Naive thymus-derived CD4-positive, alpha-beta T cell (primary cell): ENCODE data around the gene LPP. TPM values are rescaled to one million over a fixed set of nuclear protein-coding genes. Genes with fewer than 3 reads are reported as not detected.
A peak's percentile ranks its signal among the peaks of the same experiment; 100 is the strongest.

Experiments
- ATAC-seq: fragments of 150-1000 bp; cut with Tn5 transposase; 2 replicates; pipeline ENCODE4 v1.10.0; 2021; ENCODE audit warnings: mild to moderate bottlenecking, moderate library complexity
- CTCF ChIA-PET: fragments of 350-600 bp; sonication (Branson Sonifier 250); formaldehyde crosslinking; loops from one replicate; lab custom pipeline; 2021; ENCODE audit warnings: antibody characterized with exemption; lab: Charles Lee
- POLR2A ChIA-PET: fragments of 350-600 bp; sonication (Branson Sonifier 250); formaldehyde crosslinking; loops from one replicate; lab custom pipeline; 2021; ENCODE audit warnings: antibody characterized with exemption, inconsistent platforms; lab: Charles Lee
- DNase-seq, 9 donors: peaks; one replicate each; pipeline versions ENCODE4 v3.0.0 to v3.0.0-alpha.2; 2020 to 2022; ENCODE audit warnings: mixed read lengths in 1 of 9
- H3K27ac ChIP-seq: one replicate; pipeline ENCODE4 v1.7.0; 2013; ENCODE audit warnings: mild to moderate bottlenecking, low read depth, low read length, moderate library complexity
- H3K27me3 ChIP-seq, 2 donors: one replicate each; pipeline ENCODE4 v1.7.0; 2013; ENCODE audit warnings: low read length in 2 of 2, mild to moderate bottlenecking in 2 of 2, moderate library complexity in 2 of 2; ENCODE audit not compliant: control insufficient read depth in 2 of 2, insufficient read depth in 2 of 2
- H3K36me3 ChIP-seq, 3 experiments: 1 replicate in 2 of 3; 2 replicates in 1 of 3; pipeline ENCODE4 v1.7.0; 2013; ENCODE audit warnings: low read length in 3 of 3, mild to moderate bottlenecking in 3 of 3, moderate library complexity in 1 of 3; ENCODE audit not compliant: insufficient read depth in 3 of 3, control insufficient read depth in 2 of 3
- H3K4me1 ChIP-seq, 2 donors: one replicate each; pipeline ENCODE4 v1.7.0; 2013; ENCODE audit warnings: low read length in 2 of 2, mild to moderate bottlenecking in 2 of 2, moderate library complexity in 1 of 2; ENCODE audit not compliant: control insufficient read depth in 2 of 2, insufficient read depth in 2 of 2
- H3K4me3 ChIP-seq: 2 replicates; pipeline ENCODE4 v1.7.0; 2013; ENCODE audit warnings: mild to moderate bottlenecking, low read length
- H3K9me3 ChIP-seq, 3 experiments: 1 replicate in 2 of 3; 2 replicates in 1 of 3; pipeline ENCODE4 v1.7.0; 2013; ENCODE audit warnings: low read length in 3 of 3; ENCODE audit not compliant: control insufficient read depth in 2 of 3
- H3K27ac Mint-ChIP-seq, 9 donors: one replicate each; pipeline ENCODE4 v1.8.0; 2020 to 2022; ENCODE audit warnings: mixed read lengths in 9 of 9, mild to moderate bottlenecking in 8 of 9, moderate library complexity in 5 of 9, inconsistent platforms in 2 of 9
- H3K27me3 Mint-ChIP-seq, 5 donors: one replicate each; pipeline ENCODE4 v1.8.0; 2021 to 2022; ENCODE audit warnings: mixed read lengths in 5 of 5, mild to moderate bottlenecking in 1 of 5
- H3K36me3 Mint-ChIP-seq, 5 donors: one replicate each; pipeline ENCODE4 v1.8.0; 2020 to 2022; ENCODE audit warnings: mixed read lengths in 5 of 5, mild to moderate bottlenecking in 3 of 5, inconsistent platforms in 1 of 5
- H3K4me1 Mint-ChIP-seq, 7 donors: one replicate each; pipeline ENCODE4 v1.8.0; 2020 to 2022; ENCODE audit warnings: mixed read lengths in 7 of 7, mild to moderate bottlenecking in 3 of 7, inconsistent platforms in 1 of 7
- H3K4me3 Mint-ChIP-seq, 10 donors: one replicate each; pipeline ENCODE4 v1.8.0; 2020 to 2022; ENCODE audit warnings: mild to moderate bottlenecking in 10 of 10, mixed read lengths in 10 of 10, moderate library complexity in 6 of 10, inconsistent platforms in 2 of 10
- H3K9me3 Mint-ChIP-seq, 11 donors: one replicate each; pipeline ENCODE4 v1.8.0; 2020 to 2022; ENCODE audit warnings: mixed read lengths in 11 of 11, mild to moderate bottlenecking in 4 of 11, inconsistent platforms in 1 of 11, moderate library complexity in 1 of 11
- intact Hi-C, 2 donors: fragments of 100-400 bp; cut with micrococcal nuclease; formaldehyde crosslinking; loops; one replicate each; pipeline ENCODE4 v1.15.1; 2023
- polyA plus RNA-seq, 2 donors: library from polyadenylated mRNA; unstranded; fragments of 300-500 nt; fragmentation: Illumina TruSeq; gene quantifications; one replicate each; pipeline ENCODE4 v1.2.3, GENCODE V29; 2021
- total RNA-seq, 6 experiments: library from RNA in 5 of 6; stranded (reverse) in 5 of 6; gene quantifications; 1 replicate in 5 of 6; 2 replicates in 1 of 6; pipeline ENCODE4 v1.2.3 and lab custom pipeline; 2021 to 2026

Gene LPP
- total and polyA plus RNA-seq, 7 experiments from 2014 or later: 10.3 to 95.2 (median 19.5) TPM

GRCh38 chr3:188262913-188263683 is 109.1 kb downstream of the LPP start:
- Histone ChIP-seq H3K27me3 (no peaks in the 10 kb centered on the region), H3K36me3 (no peaks in the 10 kb centered on the region), H3K9me3 (no peaks in the 10 kb centered on the region), H3K4me1 (no peaks in the 10 kb centered on the region), H3K27ac (no peak overlapping the region), H3K4me3 (no peak overlapping the region)
- Mint-ChIP-seq H3K4me1 (peaks cover 0 to 9% (median 3%) of the 10 kb centered on the region in 7 donors), H3K36me3 (peaks cover 0 to 16% (median 5%) of the 10 kb centered on the region in 5 donors), H3K27ac (peak overlapping the region in 1 of 9 donors; percentile 28), H3K9me3 (no peaks in the 10 kb centered on the region), H3K27me3 (no peaks in the 10 kb centered on the region), H3K4me3 (no peak overlapping the region)
- ChIA-PET POLR2A (no interaction called here), CTCF (no interaction called here)
- ATAC-seq: no peak
- no peak for DNase-seq
- intact Hi-C loops: no loop called here

- no peaks in the 10 kb centered on the region for H3K9me3 Mint-ChIP-seq
- intact Hi-C loops: no loop called here
- Histone ChIP-seq H3K27ac (no peak overlapping the region), H3K4me1 (no peaks in the 10 kb centered on the region), H3K9me3 (no peaks in the 10 kb centered on the region), H3K36me3 (no peaks in the 10 kb centered on the region), H3K27me3 (no peaks in the 10 kb centered on the region), H3K4me3 (no peak overlapping the region)
- POLR2A ChIA-PET: no interaction called here
- CTCF ChIA-PET: interaction anchor here (1.0 kb wide), 1 partner anchor 47 kb away, joined by 3 read pairs; no protein-coding TSS in a partner anchor
- DNase-seq (no peak), ATAC-seq (no peak)
- peaks cover 0 to 7% (median 2%) of the 10 kb centered on the region in 5 donors for H3K36me3 Mint-ChIP-seq
- H3K4me1 Mint-ChIP-seq: peaks cover 0 to 9% (median 2%) of the 10 kb centered on the region in 7 donors
- H3K27ac Mint-ChIP-seq: no peak overlapping the region
- no peak overlapping the region for H3K4me3 Mint-ChIP-seq
- no peaks in the 10 kb centered on the region for H3K27me3 Mint-ChIP-seq
Measured at GRCh38 chr3:188264226-188265207, 110.6 kb downstream of the LPP start.

- H3K27ac Mint-ChIP-seq: no peak overlapping the region
- H3K36me3 Mint-ChIP-seq: peaks cover 0 to 16% (median 10%) of the 10 kb centered on the region in 5 donors
- H3K9me3 ChIP-seq: no peaks in the 10 kb centered on the region
- H3K4me3 Mint-ChIP-seq: no peak overlapping the region
- ChIA-PET POLR2A (no interaction called here), CTCF (no interaction called here)
- H3K9me3 Mint-ChIP-seq: no peaks in the 10 kb centered on the region
- intact Hi-C loops: no loop called here
- DNase-seq (no peak), ATAC-seq (no peak)
- peaks cover 0 to 24% (median 5%) of the 10 kb centered on the region in 7 donors for H3K4me1 Mint-ChIP-seq
- no peaks in the 10 kb centered on the region for H3K27me3 ChIP-seq
- H3K4me3 ChIP-seq: no peak overlapping the region
- H3K4me1 ChIP-seq: no peaks in the 10 kb centered on the region
- H3K27ac ChIP-seq: no peak overlapping the region
- H3K36me3 ChIP-seq: no peaks in the 10 kb centered on the region
- H3K27me3 Mint-ChIP-seq: no peaks in the 10 kb centered on the region
Measured at GRCh38 chr3:188266562-188267274, 112.8 kb downstream of the LPP start.

- Mint-ChIP-seq H3K4me1 (peaks cover 0 to 33% (median 9%) of the 10 kb centered on the region in 7 donors), H3K27me3 (no peaks in the 10 kb centered on the region), H3K27ac (no peak overlapping the region), H3K9me3 (no peaks in the 10 kb centered on the region), H3K4me3 (no peak overlapping the region), H3K36me3 (peaks cover 0 to 24% (median 12%) of the 10 kb centered on the region in 5 donors)
- ChIA-PET CTCF (no interaction called here), POLR2A (interaction anchor here (1.4 kb wide), 1 partner anchor 9 kb away, joined by 7 read pairs; no protein-coding TSS in a partner anchor)
- intact Hi-C loops: no loop called here
- H3K36me3 ChIP-seq: no peaks in the 10 kb centered on the region
- H3K27me3 ChIP-seq: no peaks in the 10 kb centered on the region
- H3K4me1 ChIP-seq: no peaks in the 10 kb centered on the region
- no peak overlapping the region for H3K27ac ChIP-seq
- H3K4me3 ChIP-seq: no peak overlapping the region
- DNase-seq (no peak), ATAC-seq (no peak)
- no peaks in the 10 kb centered on the region for H3K9me3 ChIP-seq
Measured at GRCh38 chr3:188267790-188268335, 113.9 kb downstream of the LPP start.

- Histone ChIP-seq H3K9me3 (no peaks in the 10 kb centered on the region), H3K4me1 (no peaks in the 10 kb centered on the region), H3K27ac (no peak overlapping the region), H3K4me3 (no peak overlapping the region), H3K36me3 (no peaks in the 10 kb centered on the region), H3K27me3 (no peaks in the 10 kb centered on the region)
- no peaks in the 10 kb centered on the region for H3K9me3 Mint-ChIP-seq
- peaks cover 0 to 36% (median 10%) of the 10 kb centered on the region in 7 donors for H3K4me1 Mint-ChIP-seq
- H3K36me3 Mint-ChIP-seq: peaks cover 0 to 27% (median 14%) of the 10 kb centered on the region in 5 donors
- DNase-seq (no peak), ATAC-seq (no peak)
- no peak overlapping the region for H3K4me3 Mint-ChIP-seq
- ChIA-PET POLR2A (interaction anchor here (1.4 kb wide), 1 partner anchor 9 kb away, joined by 7 read pairs; no protein-coding TSS in a partner anchor), CTCF (no interaction called here)
- H3K27me3 Mint-ChIP-seq: no peaks in the 10 kb centered on the region
- intact Hi-C loops: no loop called here
- no peak overlapping the region for H3K27ac Mint-ChIP-seq
Measured at GRCh38 chr3:188268336-188268735, 114.4 kb downstream of the LPP start.

- no peaks in the 10 kb centered on the region for H3K9me3 Mint-ChIP-seq
- CTCF ChIA-PET: no interaction called here
- H3K4me1 Mint-ChIP-seq: peaks cover 0 to 36% (median 10%) of the 10 kb centered on the region in 7 donors
Measured at GRCh38 chr3:188269040-188269439, 115.1 kb downstream of the LPP start.

More at GRCh38 chr3:188269040-188269439, 115.1 kb downstream of the LPP start:
- ATAC-seq (no peak), DNase-seq (no peak)
- H3K27ac ChIP-seq: no peak overlapping the region
- no peaks in the 10 kb centered on the region for H3K4me1 ChIP-seq
- intact Hi-C loops: no loop called here
- no peaks in the 10 kb centered on the region for H3K36me3 ChIP-seq
- no peak overlapping the region for H3K4me3 Mint-ChIP-seq
- H3K36me3 Mint-ChIP-seq: peaks cover 0 to 27% (median 14%) of the 10 kb centered on the region in 5 donors
- no peaks in the 10 kb centered on the region for H3K27me3 Mint-ChIP-seq
- H3K27me3 ChIP-seq: no peaks in the 10 kb centered on the region
- H3K4me3 ChIP-seq: no peak overlapping the region
- no peaks in the 10 kb centered on the region for H3K9me3 ChIP-seq
- H3K27ac Mint-ChIP-seq: no peak overlapping the region
- POLR2A ChIA-PET: interaction anchor here (1.0 to 1.4 kb wide), 2 partner anchors 10 to 526 kb away, joined by 3 to 7 read pairs; no protein-coding TSS in a partner anchor
